Measurements from ENCODE around the gene CCDC102A.

The CCDC102A gene

GRCh38 chr16:57477531-57478202 lies 58.7 kb downstream of the CCDC102A start:
- TF ChIP-seq CTCF (conservative IDR thresholded peaks at IDR 0.05) = no peak
- no peak for TF ChIP-seq ZFX (IDR thresholded peaks at IDR 0.05)
- no peak overlapping the region for H3K27ac ChIP-seq

DNA sequence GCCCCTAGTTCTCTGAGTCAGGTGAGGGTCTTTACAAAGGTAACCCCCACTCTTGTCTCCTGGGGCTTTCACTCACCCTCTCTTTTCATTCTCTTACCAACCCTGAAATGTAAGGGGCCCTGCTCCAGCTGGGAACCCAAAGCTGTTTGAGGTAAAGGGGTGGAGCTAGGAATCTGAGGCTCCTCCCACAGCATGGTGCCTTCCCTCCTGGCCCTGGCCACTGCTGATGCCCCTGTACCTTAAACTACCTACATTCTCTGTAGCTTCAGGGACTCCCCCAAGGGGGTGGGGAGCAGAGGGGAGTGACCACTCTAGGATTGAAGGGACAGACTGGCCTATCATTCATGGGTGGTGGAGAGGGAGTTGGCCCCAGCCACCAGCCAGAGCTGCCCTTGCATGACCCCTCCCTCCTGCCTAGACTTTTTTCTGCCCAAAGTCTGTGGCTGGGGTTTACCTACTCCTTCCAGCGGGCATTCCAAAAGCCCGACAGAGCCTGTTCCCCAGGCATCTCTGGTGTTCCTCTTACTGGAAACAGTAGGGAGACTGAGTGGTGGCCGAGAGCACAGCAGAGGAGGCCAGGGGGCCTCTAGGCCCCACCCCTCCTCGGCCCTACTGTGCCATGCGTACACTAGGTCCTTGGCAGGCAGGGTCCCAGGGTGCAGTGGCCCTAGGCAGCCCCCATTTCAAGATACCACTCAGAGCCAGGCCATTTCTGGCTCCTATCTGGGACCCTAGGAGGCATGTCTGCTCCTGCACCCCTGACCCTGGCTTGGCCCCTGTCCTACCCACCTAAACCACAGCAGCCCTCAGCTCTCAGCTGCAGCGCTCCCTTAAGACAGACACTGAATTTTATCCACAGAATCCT lies 59.6 kb downstream of the CCDC102A start:
- H3K27ac ChIP-seq = no peak overlapping the region
- TF ChIP-seq CTCF (conservative IDR thresholded peaks at IDR 0.05) (no peak), ZFX (IDR thresholded peaks at IDR 0.05) (no peak)

DNA sequence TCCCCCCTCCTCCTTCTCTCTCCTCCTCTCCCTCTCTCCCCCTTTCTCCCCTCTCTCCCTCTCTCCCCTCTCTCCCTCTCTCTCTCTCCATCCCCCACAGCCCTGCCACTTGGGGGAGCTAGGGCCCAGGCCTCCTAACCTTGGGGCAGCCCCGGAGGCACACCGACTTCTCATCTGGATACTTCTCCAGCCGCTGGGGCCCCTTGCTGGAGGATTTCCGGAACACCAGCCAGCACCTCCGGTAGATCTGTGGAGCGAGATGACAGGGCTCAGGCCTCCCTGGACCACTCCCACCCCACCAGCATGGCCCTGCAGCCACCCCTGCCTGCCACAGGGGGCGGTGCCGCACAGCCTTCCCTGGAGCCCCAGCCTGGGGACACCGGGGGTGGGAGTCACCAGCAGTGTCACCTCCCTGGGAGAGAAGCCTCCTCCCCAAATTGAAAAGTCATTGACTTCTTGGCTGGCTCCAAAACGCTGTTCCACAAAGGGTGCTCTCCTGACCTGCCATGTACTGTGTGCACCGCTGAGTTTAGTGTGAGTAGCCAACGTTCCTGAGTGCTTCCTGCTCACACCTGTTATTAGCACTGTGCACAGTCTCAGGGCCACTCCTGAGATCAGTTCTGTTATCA lies 60.5 kb downstream of the CCDC102A start:
- TF ChIP-seq ZFX (IDR thresholded peaks at IDR 0.05) = no peak
- TF ChIP-seq CTCF (conservative IDR thresholded peaks at IDR 0.05) = no peak; the same call in 1 of the 2 replicates
- H3K27ac ChIP-seq = no peak overlapping the region

- TF ChIP-seq CTCF (conservative IDR thresholded peaks at IDR 0.05) (no peak), ZFX (IDR thresholded peaks at IDR 0.05) (no peak)
- H3K27ac ChIP-seq = no peak overlapping the region
These were observed 61.4 kb downstream of the CCDC102A start for GRCh38 chr16:57474671-57475661.

- H3K27ac ChIP-seq = no peak overlapping the region
- TF ChIP-seq ZFX (IDR thresholded peaks at IDR 0.05) (no peak), CTCF (conservative IDR thresholded peaks at IDR 0.05) (no peak)
These were observed 62.5 kb downstream of the CCDC102A start for GRCh38 chr16:57473906-57474305.

GRCh38 chr16:57473176-57473840 lies 63.1 kb downstream of the CCDC102A start:
- TF ChIP-seq CTCF (conservative IDR thresholded peaks at IDR 0.05) (no peak), ZFX (IDR thresholded peaks at IDR 0.05) (no peak)
- no peak overlapping the region for H3K27ac ChIP-seq

Data from C4-2B (cell line).